SU-DHL-6 (cell line): ENCODE results near the gene ZBTB24.

Source experiments
- H2AFZ ChIP-seq: fragments of 200-600 bp; sonication (generic); 2 replicates; pipeline ENCODE4 v1.6.1; 2014; ENCODE audit warnings: low read depth, mild to moderate bottlenecking, moderate library complexity, mixed read lengths, antibody characterized with exemption, low read length; ENCODE audit not compliant: severe bottlenecking
- H3F3A ChIP-seq: fragments of 200-600 bp; shearing (Covaris generic); 2 replicates; pipeline ENCODE4 v1.6.0; 2016; ENCODE audit warnings: antibody characterized with exemption, mild to moderate bottlenecking; ENCODE audit not compliant: insufficient read depth
- H3K27ac ChIP-seq: fragments of 200-600 bp; sonication (generic); 2 replicates; pipeline ENCODE4 v1.5.1; 2016; ENCODE audit warnings: low read depth, mild to moderate bottlenecking, low read length, moderate library complexity, mixed read lengths
- H3K27me3 ChIP-seq: fragments of 200-600 bp; sonication (generic), shearing (Covaris generic); 2 replicates; pipeline ENCODE4 v1.6.0; 2014; ENCODE audit warnings: mild to moderate bottlenecking, low read length
- H3K36me3 ChIP-seq: fragments of 200-600 bp; sonication (generic); 2 replicates; pipeline ENCODE4 v1.6.1; 2014; ENCODE audit warnings: mild to moderate bottlenecking, low read length, mixed read lengths
- H3K4me2 ChIP-seq: fragments of 300-600, 200-600 bp; shearing (Covaris generic), sonication (generic); 2 replicates; pipeline ENCODE4 v1.6.0; 2014; ENCODE audit warnings: low read length, low read depth, mild to moderate bottlenecking; ENCODE audit not compliant: poor library complexity, severe bottlenecking
- H3K4me3 ChIP-seq: fragments of 200-600 bp; sonication (generic); 2 replicates; pipeline ENCODE4 v1.5.1; 2014; ENCODE audit warnings: antibody characterized with exemption, low read length, mild to moderate bottlenecking, mixed read lengths; ENCODE audit not compliant: insufficient read depth, poor library complexity, severe bottlenecking
- H3K79me2 ChIP-seq: fragments of 200-600 bp; sonication (generic); 2 replicates; pipeline ENCODE4 v1.6.1; 2014; ENCODE audit warnings: mild to moderate bottlenecking, low read length, moderate library complexity; ENCODE audit not compliant: insufficient read depth
- H3K9ac ChIP-seq: fragments of 200-600 bp; sonication (generic); 2 replicates; pipeline ENCODE4 v1.7.0; 2014; ENCODE audit warnings: mild to moderate bottlenecking, low read length
- H3K9me2 ChIP-seq: fragments of 200-600 bp; sonication (generic); replicated peaks from 2 replicates; pipeline ENCODE4 v1.6.1; 2014; ENCODE audit warnings: low read length; ENCODE audit not compliant: insufficient read depth
- H3K9me3 ChIP-seq: fragments of 200-600 bp; sonication (generic); 2 replicates; pipeline ENCODE4 v1.6.1; 2014; ENCODE audit warnings: low read length, mixed read lengths; ENCODE audit not compliant: insufficient read depth
- H4K20me1 ChIP-seq: fragments of 200-600 bp; sonication (generic); 2 replicates; pipeline ENCODE4 v1.6.1; 2014; ENCODE audit warnings: low read depth, mild to moderate bottlenecking, antibody characterized with exemption, low read length, moderate library complexity, mixed read lengths
- CTCF ChIP-seq: fragments of 200-600 bp; sonication (generic); IDR thresholded peaks from one replicate; pipeline ENCODE4 v1.5.1; 2017; ENCODE audit warnings: antibody characterized with exemption, mild to moderate bottlenecking, low read length, moderate library complexity; ENCODE audit not compliant: insufficient read depth, poor library complexity, severe bottlenecking
- EZH2phosphoT487 ChIP-seq: fragments of 200-600 bp; sonication (generic), shearing (Covaris generic); conservative IDR thresholded peaks from 2 replicates; pipeline ENCODE4 v1.6.1; 2018; ENCODE audit warnings: mild to moderate bottlenecking, antibody characterized with exemption, low read length, moderate library complexity, mixed read lengths

The ZBTB24 gene

GRCh38 chr6:109507490-109508072 is 24.6 kb upstream of the ZBTB24 start:
- Histone ChIP-seq H3K9ac (no peak overlapping the region), H2AFZ (no peak overlapping the region), H3K36me3 (no peaks in the 10 kb centered on the region), H4K20me1 (no peaks in the 10 kb centered on the region), H3F3A (no peaks in the 10 kb centered on the region), H3K4me2 (no peak overlapping the region), H3K4me3 (no peak overlapping the region), H3K27ac (no peak overlapping the region), H3K79me2 (no peaks in the 10 kb centered on the region), H3K9me2 (no peaks in the 10 kb centered on the region), H3K9me3 (no peaks in the 10 kb centered on the region), H3K27me3 (no peaks in the 10 kb centered on the region)
- TF ChIP-seq EZH2phosphoT487 (no peak), CTCF (no peak)

- Histone ChIP-seq H4K20me1 (no peaks in the 10 kb centered on the region), H3K9me3 (no peaks in the 10 kb centered on the region), H3K4me3 (no peak overlapping the region), H2AFZ (no peak overlapping the region), H3K36me3 (no peaks in the 10 kb centered on the region), H3F3A (no peaks in the 10 kb centered on the region), H3K27me3 (no peaks in the 10 kb centered on the region), H3K9me2 (no peaks in the 10 kb centered on the region), H3K9ac (no peak overlapping the region), H3K79me2 (no peaks in the 10 kb centered on the region), H3K4me2 (no peak overlapping the region), H3K27ac (no peak overlapping the region)
- TF ChIP-seq EZH2phosphoT487 (no peak), CTCF (no peak)
These were observed 23.8 kb upstream of the ZBTB24 start for GRCh38 chr6:109506841-109507240.

- TF ChIP-seq EZH2phosphoT487 (no peak), CTCF (no peak)
These were observed 23.3 kb upstream of the ZBTB24 start for GRCh38 chr6:109506314-109506713.

More at GRCh38 chr6:109506314-109506713, 23.3 kb upstream of the ZBTB24 start:
- H3K27ac ChIP-seq: no peak overlapping the region
- H3F3A ChIP-seq: no peaks in the 10 kb centered on the region
- H4K20me1 ChIP-seq: no peaks in the 10 kb centered on the region
- no peak overlapping the region for H3K9ac ChIP-seq
- H3K4me3 ChIP-seq: no peak overlapping the region
- H2AFZ ChIP-seq: no peak overlapping the region
- H3K4me2 ChIP-seq: no peak overlapping the region
- no peaks in the 10 kb centered on the region for H3K36me3 ChIP-seq
- no peaks in the 10 kb centered on the region for H3K9me2 ChIP-seq
- H3K9me3 ChIP-seq: no peaks in the 10 kb centered on the region
- no peaks in the 10 kb centered on the region for H3K79me2 ChIP-seq
- no peaks in the 10 kb centered on the region for H3K27me3 ChIP-seq
